NCI-H2196 treated with DMSO at 0.1 percent for 48 hours (cell line): Measurements from ENCODE around the gene SAMMSON.

Experiments used
- DNase-seq: peaks from one replicate; lab custom pipeline; 2025; ENCODE audit not compliant: unreplicated experiment; lab: John Stamatoyannopoulos, UW

SAMMSON gene

GRCh38 chr3:69999140-70000027 is at the start of gene SAMMSON:
TSS of gene SAMMSON (plus strand) at chr3:69999733.
- no peak for DNase-seq

GRCh38 chr3:69951616-69952015 is 47.9 kb upstream of the SAMMSON start:
- DNase-seq, result no peak

- DNase-seq, result no peak
Observed at GRCh38 chr3:69959581-69959980, 40.0 kb upstream of the SAMMSON start.

- no peak for DNase-seq
Observed at GRCh38 chr3:69961706-69962439, 37.7 kb upstream of the SAMMSON start.

GRCh38 chr3:69963643-69964042 is 35.9 kb upstream of the SAMMSON start:
- DNase-seq, result no peak

GRCh38 chr3:69967156-69967555 is 32.4 kb upstream of the SAMMSON start:
- no peak for DNase-seq

- no peak for DNase-seq
Observed at GRCh38 chr3:69970827-69971226, 28.7 kb upstream of the SAMMSON start.

GRCh38 chr3:69972672-69973071 is 26.9 kb upstream of the SAMMSON start:
- DNase-seq, result no peak

GRCh38 chr3:69976021-69976420 is 23.5 kb upstream of the SAMMSON start:
- no peak for DNase-seq

GRCh38 chr3:69983546-69984265 is 15.8 kb upstream of the SAMMSON start:
- no peak for DNase-seq

GRCh38 chr3:69985266-69985665 is 14.3 kb upstream of the SAMMSON start:
- no peak for DNase-seq

GRCh38 chr3:69986419-69986818 is 13.1 kb upstream of the SAMMSON start:
- no peak for DNase-seq

- DNase-seq, result no peak
Observed at GRCh38 chr3:69987833-69988232, 11.7 kb upstream of the SAMMSON start.

- no peak for DNase-seq
Observed at GRCh38 chr3:69993757-69994156, 5.8 kb upstream of the SAMMSON start.

GRCh38 chr3:69994919-69995318 is 4.6 kb upstream of the SAMMSON start:
- DNase-seq, result no peak

- no peak for DNase-seq
Observed at GRCh38 chr3:69997631-69998307, 1.8 kb upstream of the SAMMSON start.

GRCh38 chr3:69998759-69999139 is 784 bp upstream of the SAMMSON start:
- DNase-seq, result no peak

GRCh38 chr3:70000028-70000410 is 486 bp downstream of the SAMMSON start:
- no peak for DNase-seq

GRCh38 chr3:70000563-70001081 is 1.1 kb downstream of the SAMMSON start:
- DNase-seq, result no peak

- no peak for DNase-seq
Observed at GRCh38 chr3:70003119-70003518, 3.6 kb downstream of the SAMMSON start.

GRCh38 chr3:70006089-70006488 is 6.6 kb downstream of the SAMMSON start:
- no peak for DNase-seq
